Liver (tissue), 9 donors: ENCODE data around the gene SCAF1. TPM values are rescaled to one million over a fixed set of nuclear protein-coding genes. Genes with fewer than 3 reads are reported as not detected.

Experiments used
- DNase-seq: peaks from one replicate; pipeline ENCODE4 v3.0.0-alpha.2; 2017; ENCODE audit warnings: low spot score
- H3K27ac ChIP-seq, 2 donors: one replicate each; pipeline ENCODE4 v1.7.0; 2013; ENCODE audit warnings: inconsistent platforms in 2 of 2, low read length in 2 of 2, control low read depth in 1 of 2, low read depth in 1 of 2, mild to moderate bottlenecking in 1 of 2
- H3K27me3 ChIP-seq, 4 donors: one replicate each; pipeline versions ENCODE4 v1.6.1 to v1.7.0; 2013; ENCODE audit warnings: low read length in 3 of 4, inconsistent platforms in 1 of 4, mild to moderate bottlenecking in 1 of 4, moderate library complexity in 1 of 4; ENCODE audit not compliant: control insufficient read depth in 4 of 4, insufficient read depth in 4 of 4
- H3K36me3 ChIP-seq, 4 donors: one replicate each; pipeline versions ENCODE4 v1.6.1 to v1.7.0; 2013; ENCODE audit warnings: low read length in 3 of 4, mild to moderate bottlenecking in 3 of 4, low read depth in 1 of 4, moderate library complexity in 1 of 4; ENCODE audit not compliant: control insufficient read depth in 4 of 4, insufficient read depth in 3 of 4
- H3K4me1 ChIP-seq, 4 donors: one replicate each; pipeline versions ENCODE4 v1.6.1 to v1.7.0; 2013; ENCODE audit warnings: low read length in 3 of 4, mild to moderate bottlenecking in 3 of 4, moderate library complexity in 1 of 4; ENCODE audit not compliant: control insufficient read depth in 4 of 4, insufficient read depth in 4 of 4
- H3K4me3 ChIP-seq, 3 donors: one replicate each; pipeline versions ENCODE4 v1.6.1 to v1.7.0; 2013; ENCODE audit warnings: low read length in 3 of 3, control low read depth in 1 of 3, low read depth in 1 of 3, mild to moderate bottlenecking in 1 of 3
- H3K9ac ChIP-seq, 2 donors: one replicate each; pipeline ENCODE4 v1.7.0; 2013; ENCODE audit warnings: low read length in 2 of 2, mild to moderate bottlenecking in 2 of 2, moderate library complexity in 2 of 2, control low read depth in 1 of 2, low read depth in 1 of 2
- H3K9me3 ChIP-seq, 4 donors: one replicate each; pipeline versions ENCODE4 v1.6.1 to v1.7.0; 2013; ENCODE audit warnings: low read length in 3 of 4; ENCODE audit not compliant: control insufficient read depth in 4 of 4
- EGR1 ChIP-seq, 2 donors: IDR thresholded peaks; 2 replicates each; pipeline ENCODE4 v1.6.1; 2016 to 2018; ENCODE audit warnings: antibody characterized with exemption in 2 of 2, low read depth in 2 of 2
- FOXA1 ChIP-seq: IDR thresholded peaks from 2 replicates; pipeline ENCODE4 v1.6.1; 2016; ENCODE audit warnings: antibody characterized with exemption
- FOXA2 ChIP-seq: IDR thresholded peaks from 2 replicates; pipeline ENCODE4 v1.6.1; 2016; ENCODE audit warnings: antibody characterized with exemption
- GABPA ChIP-seq, 2 donors: IDR thresholded peaks in 1 of 2; conservative IDR thresholded peaks in 1 of 2; 2 replicates each; pipeline ENCODE4 v1.6.1; 2016; ENCODE audit warnings: antibody characterized with exemption in 2 of 2, mild to moderate bottlenecking in 1 of 2, moderate library complexity in 1 of 2
- HNF4G ChIP-seq: IDR thresholded peaks from 2 replicates; pipeline ENCODE4 v1.6.1; 2016; ENCODE audit warnings: antibody characterized with exemption
- JUND ChIP-seq, 2 donors: IDR thresholded peaks; 2 replicates each; pipeline ENCODE4 v1.6.1; 2016; ENCODE audit warnings: antibody characterized with exemption in 2 of 2
- NR2F2 ChIP-seq: IDR thresholded peaks from 2 replicates; pipeline ENCODE4 v1.6.1; 2016; ENCODE audit warnings: antibody characterized with exemption
- RAD21 ChIP-seq, 2 donors: IDR thresholded peaks; 2 replicates each; pipeline ENCODE4 v1.6.1; 2016; ENCODE audit warnings: antibody characterized with exemption in 2 of 2, mild to moderate bottlenecking in 2 of 2
- RXRA ChIP-seq, 2 donors: IDR thresholded peaks; 2 replicates each; pipeline ENCODE4 v1.6.1; 2017 to 2018; ENCODE audit warnings: antibody characterized with exemption in 2 of 2, mild to moderate bottlenecking in 1 of 2
- YY1 ChIP-seq: IDR thresholded peaks from 2 replicates; pipeline ENCODE4 v1.6.1; 2016; ENCODE audit warnings: antibody characterized with exemption, mild to moderate bottlenecking
- WGBS: extraction: QIAGEN DNeasy Blood & Tissue Kit; methylation state at CpG from one replicate; pipeline ENCODE4 v1.1.7; 2013; 5-methylcytosine and 5-hydroxymethylcytosine counted together
- polyA plus RNA-seq, 2 donors: library from polyadenylated mRNA; stranded (reverse) in 1 of 2; unstranded in 1 of 2; fragments of 200-250 nt in 1 of 2; fragments of >200 nt in 1 of 2; fragmentation: Nextera tagmentation in 1 of 2; extraction: Ambion mirVana in 1 of 2; gene quantifications; one replicate each; pipeline versions ENCODE4 v1.2.1 to v1.2.3, GENCODE V29; 2013 to 2015
- total RNA-seq, 2 donors: library from RNA; depleted of rRNA; stranded (reverse); fragments of >200 nt; gene quantifications; one replicate each; pipeline ENCODE4 v1.2.3, GENCODE V29; 2014
- TF ChIP-seq, protein P1 (sequence below): IDR thresholded peaks from 2 replicates; pipeline ENCODE4 v1.6.1; 2016; ENCODE audit warnings: antibody characterized with exemption
- TF ChIP-seq, protein P2 (sequence below): fragments of 150-350 bp; IDR thresholded peaks from 2 replicates; pipeline ENCODE4 v1.5.1; 2017; ENCODE audit warnings: improper control_type of control experiment, low read depth, low read length; ENCODE audit not compliant: missing input control
- TF ChIP-seq, protein P3 (sequence below): IDR thresholded peaks from 2 replicates; pipeline ENCODE4 v1.6.1; 2016; ENCODE audit warnings: antibody characterized with exemption
- TF ChIP-seq, protein P4 (sequence below): IDR thresholded peaks from 2 replicates; pipeline ENCODE4 v1.6.1; 2016; ENCODE audit warnings: antibody characterized with exemption
- TF ChIP-seq, protein P5 (sequence below): IDR thresholded peaks from 2 replicates; pipeline ENCODE4 v1.6.1; 2016; ENCODE audit warnings: antibody characterized with exemption, mild to moderate bottlenecking
- donor health status: healthy.
- donor health status: healthy.
- donor health status: healthy.
- donor health status: healthy.
- donor health status: healthy.

SCAF1 gene
- total and polyA plus RNA-seq, 4 donors: 4.6 to 17.6 (median 9.9) TPM

DNA sequence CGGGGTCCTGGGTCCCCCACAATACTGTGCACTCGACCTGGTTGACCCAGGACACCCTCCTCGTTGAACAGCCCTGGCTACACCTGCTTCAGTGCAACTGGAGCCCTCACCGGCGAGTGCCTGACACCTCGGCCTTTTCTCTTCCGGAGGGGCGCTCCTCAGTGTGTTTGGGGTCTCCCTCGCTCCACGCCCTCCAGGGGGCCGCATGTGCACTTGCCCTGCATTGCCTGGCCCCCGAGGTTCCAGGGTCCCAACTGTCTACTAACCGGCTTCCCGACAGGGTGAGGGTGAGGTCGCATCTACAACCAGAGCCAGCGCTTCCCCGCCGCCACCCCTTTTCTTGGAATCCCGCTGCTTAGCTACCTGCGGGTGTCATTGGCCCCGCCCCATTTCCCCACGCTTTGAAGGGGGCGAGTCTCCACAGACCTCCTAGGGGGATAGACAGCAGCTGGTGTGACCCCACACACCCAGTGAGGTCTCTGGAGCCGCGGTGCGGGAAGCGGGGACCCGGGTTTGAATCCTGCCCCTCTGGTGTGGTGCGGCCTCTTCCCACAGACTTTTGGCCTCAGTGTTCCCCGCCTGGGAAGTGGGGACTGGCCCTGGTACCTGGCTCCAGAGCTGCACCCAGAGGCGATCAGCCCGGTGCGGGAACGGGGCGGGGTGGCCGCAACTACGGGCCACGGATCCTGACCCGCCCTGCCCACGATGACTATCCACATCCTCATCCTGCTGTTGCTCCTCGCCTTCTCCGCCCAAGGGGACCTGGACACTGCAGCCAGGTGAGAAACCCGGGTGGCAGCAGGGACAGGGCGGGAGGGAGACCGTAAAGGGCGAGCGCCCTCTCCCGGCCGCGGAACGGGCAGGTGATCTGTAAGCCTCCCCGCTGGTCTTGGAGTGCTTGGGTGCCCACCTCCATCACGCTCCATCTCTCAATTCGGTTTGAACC, 47.4 kb downstream of the SCAF1 start, which contains the start of gene ADM5:
ADM5 (plus strand) TSS at position 462 of the 946 bp plus-strand sequence; CDS start at position 706, 244 bp downstream.
- WGBS: 37% methylated on average over 54 of the region's 54 CpGs
- Histone ChIP-seq H3K4me3 (peak within 1 kb of the TSS in 2 of 3 donors; percentile 7 to 28), H3K27ac (peak within 1 kb of the TSS; percentile 12 to 40), H3K9me3 (no peaks in the 10 kb centered on the region), H3K36me3 (peaks cover 0 to 28% (median 9%) of the 10 kb centered on the region in 4 donors), H3K9ac (peak within 1 kb of the TSS in 1 of 2 donors; percentile 32), H3K4me1 (peaks cover 3 to 36% (median 16%) of the 10 kb centered on the region in 4 donors), H3K27me3 (no peaks in the 10 kb centered on the region)
- DNase-seq: no peak
- TF ChIP-seq GABPA (IDR thresholded peaks at IDR 0.05 in 1 of 2, conservative IDR thresholded peaks at IDR 0.05 in 1 of 2) (no peak), NR2F2 (no peak), RAD21 (IDR thresholded peaks at IDR 0.05) (peak; percentile 23 to 58)
- TF ChIP-seq, protein P1, sequence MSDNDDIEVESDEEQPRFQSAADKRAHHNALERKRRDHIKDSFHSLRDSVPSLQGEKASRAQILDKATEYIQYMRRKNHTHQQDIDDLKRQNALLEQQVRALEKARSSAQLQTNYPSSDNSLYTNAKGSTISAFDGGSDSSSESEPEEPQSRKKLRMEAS: no peak
- TF ChIP-seq, protein P2, sequence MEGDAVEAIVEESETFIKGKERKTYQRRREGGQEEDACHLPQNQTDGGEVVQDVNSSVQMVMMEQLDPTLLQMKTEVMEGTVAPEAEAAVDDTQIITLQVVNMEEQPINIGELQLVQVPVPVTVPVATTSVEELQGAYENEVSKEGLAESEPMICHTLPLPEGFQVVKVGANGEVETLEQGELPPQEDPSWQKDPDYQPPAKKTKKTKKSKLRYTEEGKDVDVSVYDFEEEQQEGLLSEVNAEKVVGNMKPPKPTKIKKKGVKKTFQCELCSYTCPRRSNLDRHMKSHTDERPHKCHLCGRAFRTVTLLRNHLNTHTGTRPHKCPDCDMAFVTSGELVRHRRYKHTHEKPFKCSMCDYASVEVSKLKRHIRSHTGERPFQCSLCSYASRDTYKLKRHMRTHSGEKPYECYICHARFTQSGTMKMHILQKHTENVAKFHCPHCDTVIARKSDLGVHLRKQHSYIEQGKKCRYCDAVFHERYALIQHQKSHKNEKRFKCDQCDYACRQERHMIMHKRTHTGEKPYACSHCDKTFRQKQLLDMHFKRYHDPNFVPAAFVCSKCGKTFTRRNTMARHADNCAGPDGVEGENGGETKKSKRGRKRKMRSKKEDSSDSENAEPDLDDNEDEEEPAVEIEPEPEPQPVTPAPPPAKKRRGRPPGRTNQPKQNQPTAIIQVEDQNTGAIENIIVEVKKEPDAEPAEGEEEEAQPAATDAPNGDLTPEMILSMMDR: peak; percentile 17
- TF ChIP-seq, protein P3, sequence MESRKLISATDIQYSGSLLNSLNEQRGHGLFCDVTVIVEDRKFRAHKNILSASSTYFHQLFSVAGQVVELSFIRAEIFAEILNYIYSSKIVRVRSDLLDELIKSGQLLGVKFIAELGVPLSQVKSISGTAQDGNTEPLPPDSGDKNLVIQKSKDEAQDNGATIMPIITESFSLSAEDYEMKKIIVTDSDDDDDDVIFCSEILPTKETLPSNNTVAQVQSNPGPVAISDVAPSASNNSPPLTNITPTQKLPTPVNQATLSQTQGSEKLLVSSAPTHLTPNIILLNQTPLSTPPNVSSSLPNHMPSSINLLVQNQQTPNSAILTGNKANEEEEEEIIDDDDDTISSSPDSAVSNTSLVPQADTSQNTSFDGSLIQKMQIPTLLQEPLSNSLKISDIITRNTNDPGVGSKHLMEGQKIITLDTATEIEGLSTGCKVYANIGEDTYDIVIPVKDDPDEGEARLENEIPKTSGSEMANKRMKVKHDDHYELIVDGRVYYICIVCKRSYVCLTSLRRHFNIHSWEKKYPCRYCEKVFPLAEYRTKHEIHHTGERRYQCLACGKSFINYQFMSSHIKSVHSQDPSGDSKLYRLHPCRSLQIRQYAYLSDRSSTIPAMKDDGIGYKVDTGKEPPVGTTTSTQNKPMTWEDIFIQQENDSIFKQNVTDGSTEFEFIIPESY: no peak

DNA sequence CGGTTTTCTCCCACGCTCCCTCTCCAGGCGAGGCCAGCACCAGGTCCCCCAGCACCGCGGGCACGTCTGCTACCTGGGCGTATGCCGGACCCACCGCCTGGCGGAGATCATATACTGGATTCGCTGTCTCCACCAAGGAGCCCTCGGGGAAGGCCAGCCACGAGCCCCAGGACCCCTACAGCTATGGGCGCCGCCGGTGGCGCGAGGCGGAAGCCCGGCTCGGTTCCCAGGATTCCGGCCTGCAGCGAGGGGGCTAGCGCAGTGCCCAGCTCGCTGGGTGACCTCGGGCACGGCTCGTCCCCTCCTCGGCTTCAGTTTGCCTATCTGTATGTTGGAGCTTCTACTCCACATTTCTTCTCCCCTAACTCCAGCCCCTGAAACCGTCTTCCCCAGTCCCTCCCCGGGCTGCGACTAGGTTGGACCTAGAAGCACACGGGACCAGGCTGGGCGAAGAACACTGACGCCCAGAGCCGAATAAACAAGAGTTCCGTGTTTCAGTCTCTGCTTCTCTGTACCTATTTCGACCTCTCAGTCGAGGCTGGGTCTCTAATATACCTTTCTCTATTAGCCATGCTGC, 48.2 kb downstream of the SCAF1 start:
- Histone ChIP-seq H3K4me3 (peak overlapping the region in 2 of 3 donors; percentile 7 to 28), H3K9me3 (no peaks in the 10 kb centered on the region), H3K9ac (peak overlapping the region in 1 of 2 donors; percentile 32), H3K4me1 (peaks cover 3 to 36% (median 16%) of the 10 kb centered on the region in 4 donors), H3K27ac (peak overlapping the region in 1 of 2 donors; percentile 40), H3K27me3 (no peaks in the 10 kb centered on the region), H3K36me3 (peaks cover 0 to 22% (median 7%) of the 10 kb centered on the region in 4 donors)
- no peak for DNase-seq
- WGBS: 18% methylated on average over 39 of the region's 39 CpGs
- TF ChIP-seq JUND (IDR thresholded peaks at IDR 0.05) (no peak), GABPA (IDR thresholded peaks at IDR 0.05 in 1 of 2, conservative IDR thresholded peaks at IDR 0.05 in 1 of 2) (no peak), RXRA (IDR thresholded peaks at IDR 0.05) (no peak), EGR1 (IDR thresholded peaks at IDR 0.05; ENCODE audit: low read depth in 2 of 2) (no peak), FOXA1 (no peak), FOXA2 (no peak), RAD21 (IDR thresholded peaks at IDR 0.05) (no peak), HNF4G (no peak), YY1 (no peak)
- TF ChIP-seq, protein P4, sequence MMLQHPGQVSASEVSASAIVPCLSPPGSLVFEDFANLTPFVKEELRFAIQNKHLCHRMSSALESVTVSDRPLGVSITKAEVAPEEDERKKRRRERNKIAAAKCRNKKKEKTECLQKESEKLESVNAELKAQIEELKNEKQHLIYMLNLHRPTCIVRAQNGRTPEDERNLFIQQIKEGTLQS: no peak
- TF ChIP-seq, protein P3: no peak
- TF ChIP-seq, protein P2: no peak
- TF ChIP-seq, protein P1: no peak
- TF ChIP-seq, protein P5, sequence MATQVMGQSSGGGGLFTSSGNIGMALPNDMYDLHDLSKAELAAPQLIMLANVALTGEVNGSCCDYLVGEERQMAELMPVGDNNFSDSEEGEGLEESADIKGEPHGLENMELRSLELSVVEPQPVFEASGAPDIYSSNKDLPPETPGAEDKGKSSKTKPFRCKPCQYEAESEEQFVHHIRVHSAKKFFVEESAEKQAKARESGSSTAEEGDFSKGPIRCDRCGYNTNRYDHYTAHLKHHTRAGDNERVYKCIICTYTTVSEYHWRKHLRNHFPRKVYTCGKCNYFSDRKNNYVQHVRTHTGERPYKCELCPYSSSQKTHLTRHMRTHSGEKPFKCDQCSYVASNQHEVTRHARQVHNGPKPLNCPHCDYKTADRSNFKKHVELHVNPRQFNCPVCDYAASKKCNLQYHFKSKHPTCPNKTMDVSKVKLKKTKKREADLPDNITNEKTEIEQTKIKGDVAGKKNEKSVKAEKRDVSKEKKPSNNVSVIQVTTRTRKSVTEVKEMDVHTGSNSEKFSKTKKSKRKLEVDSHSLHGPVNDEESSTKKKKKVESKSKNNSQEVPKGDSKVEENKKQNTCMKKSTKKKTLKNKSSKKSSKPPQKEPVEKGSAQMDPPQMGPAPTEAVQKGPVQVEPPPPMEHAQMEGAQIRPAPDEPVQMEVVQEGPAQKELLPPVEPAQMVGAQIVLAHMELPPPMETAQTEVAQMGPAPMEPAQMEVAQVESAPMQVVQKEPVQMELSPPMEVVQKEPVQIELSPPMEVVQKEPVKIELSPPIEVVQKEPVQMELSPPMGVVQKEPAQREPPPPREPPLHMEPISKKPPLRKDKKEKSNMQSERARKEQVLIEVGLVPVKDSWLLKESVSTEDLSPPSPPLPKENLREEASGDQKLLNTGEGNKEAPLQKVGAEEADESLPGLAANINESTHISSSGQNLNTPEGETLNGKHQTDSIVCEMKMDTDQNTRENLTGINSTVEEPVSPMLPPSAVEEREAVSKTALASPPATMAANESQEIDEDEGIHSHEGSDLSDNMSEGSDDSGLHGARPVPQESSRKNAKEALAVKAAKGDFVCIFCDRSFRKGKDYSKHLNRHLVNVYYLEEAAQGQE: no peak
